ENCODE results near the gene YES1. TPM values are rescaled to one million over a fixed set of nuclear protein-coding genes. Genes with fewer than 3 reads are reported as not detected.
A peak's percentile ranks its signal among the peaks of the same experiment; 100 is the strongest.

The YES1 gene
- total and polyA plus RNA-seq, 8 donors: 10.7 to 35.2 (median 29.2) TPM

- DNase-seq (no peak), ATAC-seq (no peak), FAIRE-seq (no peak)
- H3K4me1 ChIP-seq: no peaks in the 10 kb centered on the region
- no peaks in the 10 kb centered on the region for H3K9me3 ChIP-seq
- intact Hi-C loops (cut with DNase I): no loop called here
- 86 to 91% methylated on average over 4 of the region's 4 CpGs for WGBS, 2 donors
- H3K27me3 ChIP-seq: no peaks in the 10 kb centered on the region
- H3K36me3 ChIP-seq: no peaks in the 10 kb centered on the region
- H3K4me3 ChIP-seq: no peak overlapping the region
- no peak overlapping the region for H3K27ac ChIP-seq
- no peak for TF ChIP-seq CTCF (IDR thresholded peaks at IDR 0.05)
Measured at GRCh38 chr18:816088-816653, 4.1 kb upstream of the YES1 start.

GRCh38 chr18:815353-815752 is 3.3 kb upstream of the YES1 start:
- H3K4me3 ChIP-seq: no peak overlapping the region
- FAIRE-seq: no peak
- 80 to 88% methylated on average over 3 of the region's 3 CpGs for WGBS, 2 donors

GRCh38 chr18:814300-815084 is 2.5 kb upstream of the YES1 start:
- intact Hi-C loops (cut with DNase I): no loop called here
- no peak overlapping the region for H3K27ac ChIP-seq
- no peak for DNase-seq

More at GRCh38 chr18:815353-815752, 3.3 kb upstream of the YES1 start:
- H3K27ac ChIP-seq: no peak overlapping the region
- ATAC-seq (no peak), DNase-seq (no peak)
- no peaks in the 10 kb centered on the region for H3K27me3 ChIP-seq
- TF ChIP-seq CTCF (IDR thresholded peaks at IDR 0.05): no peak
- no peaks in the 10 kb centered on the region for H3K9me3 ChIP-seq
- intact Hi-C loops (cut with DNase I): no loop called here
- peaks cover under 1 to 5% (median 4%) of the 10 kb centered on the region in 3 donors for H3K4me1 ChIP-seq
- no peaks in the 10 kb centered on the region for H3K36me3 ChIP-seq

GRCh38 chr18:813172-814071 is 1.4 kb upstream of the YES1 start:
- Histone ChIP-seq H3K4me1 (peaks cover 10 to 13% (median 11%) of the 10 kb centered on the region in 3 donors), H3K27ac (peak overlapping the region; percentile 85 to 92 (median 88)), H3K9me3 (no peaks in the 10 kb centered on the region), H3K4me3 (peak overlapping the region in 3 of 4 donors; percentile 76 to 96 (median 91)), H3K36me3 (no peaks in the 10 kb centered on the region), H3K27me3 (no peaks in the 10 kb centered on the region)
- ATAC-seq (no peak), DNase-seq (no peak), FAIRE-seq (no peak)
- 56 to 63% methylated on average over 18 of the region's 18 CpGs for WGBS, 2 donors
- TF ChIP-seq CTCF (IDR thresholded peaks at IDR 0.05): no peak
- intact Hi-C loops (cut with DNase I): no loop called here

More at GRCh38 chr18:814300-815084, 2.5 kb upstream of the YES1 start:
- no peak for ATAC-seq
- no peak for FAIRE-seq
- no peak for TF ChIP-seq CTCF (IDR thresholded peaks at IDR 0.05)
- H3K4me3 ChIP-seq: no peak overlapping the region
- H3K9me3 ChIP-seq: no peaks in the 10 kb centered on the region
- H3K27me3 ChIP-seq: no peaks in the 10 kb centered on the region
- WGBS, 2 donors: 69 to 70% methylated on average over 4 of the region's 4 CpGs
- H3K4me1 ChIP-seq: peaks cover 9 to 12% (median 9%) of the 10 kb centered on the region in 3 donors
- H3K36me3 ChIP-seq: no peaks in the 10 kb centered on the region
